A673 (cell line): ENCODE measurements around the gene CRIP3. TPM values are rescaled to one million over a fixed set of nuclear protein-coding genes. Genes with fewer than 3 reads are reported as not detected.

Source experiments
- BruUV-seq: library from RNA; stranded (reverse); fragments of 400-500 nt; replicated peaks from 2 replicates; lab custom pipeline; 2021; lab: Mats Ljungman, UMichigan
- CTCF ChIA-PET: fragments of 300-600 bp; sonication (Branson Sonifier 250); formaldehyde crosslinking; loops from one replicate; lab custom pipeline; 2022; ENCODE audit warnings: antibody characterized with exemption; lab: Charles Lee
- POLR2A ChIA-PET: fragments of 300-600 bp; sonication (Branson Sonifier 250); formaldehyde crosslinking; loops from one replicate; lab custom pipeline; 2022; ENCODE audit warnings: antibody characterized with exemption; ENCODE audit not compliant: low non-redundant PET; lab: Charles Lee
- DNase-seq: peaks from one replicate; pipeline ENCODE4 v3.0.0-alpha.2; 2015; ENCODE audit warnings: low spot score
- H3K27ac ChIP-seq: fragments of 200-600 bp; sonication (generic); 2 replicates; pipeline ENCODE4 v1.5.1; 2016; ENCODE audit warnings: mixed run types, low read depth, mild to moderate bottlenecking, mixed read lengths, antibody characterized with exemption, low read length; ENCODE audit not compliant: poor library complexity, severe bottlenecking
- H3K27me3 ChIP-seq: fragments of 200-600 bp; sonication (generic); replicated peaks from 2 replicates; pipeline ENCODE4 v1.6.1; 2017; ENCODE audit warnings: mixed run types, low read depth, mild to moderate bottlenecking, mixed read lengths, antibody characterized with exemption, low read length; ENCODE audit not compliant: insufficient read depth, poor library complexity
- H3K36me3 ChIP-seq: fragments of 200-600 bp; sonication (generic); 2 replicates; pipeline ENCODE4 v1.6.1; 2016; ENCODE audit warnings: mixed run types, mild to moderate bottlenecking, mixed read lengths, antibody characterized with exemption, low read length; ENCODE audit not compliant: insufficient read depth, poor library complexity, severe bottlenecking
- H3K4me1 ChIP-seq: fragments of 200-600 bp; sonication (generic); 2 replicates; pipeline ENCODE4 v1.6.1; 2017; ENCODE audit warnings: mixed run types, mild to moderate bottlenecking, mixed read lengths, antibody characterized with exemption, low read length; ENCODE audit not compliant: insufficient read depth, poor library complexity, severe bottlenecking
- H3K4me3 ChIP-seq: fragments of 200-600 bp; sonication (generic); 2 replicates; pipeline ENCODE4 v1.5.1; 2016; ENCODE audit warnings: low read depth, mixed run types, mild to moderate bottlenecking, mixed read lengths, low read length; ENCODE audit not compliant: poor library complexity, severe bottlenecking
- H3K9me3 ChIP-seq: fragments of 200-600 bp; sonication (generic); 2 replicates; pipeline ENCODE4 v1.6.1; 2016; ENCODE audit warnings: mixed run types, low read depth, mild to moderate bottlenecking, mixed read lengths, antibody characterized with exemption, low read length; ENCODE audit not compliant: poor library complexity, severe bottlenecking
- EZH2 ChIP-seq: fragments of 200-600 bp; sonication (generic); IDR thresholded peaks from 2 replicates; pipeline ENCODE4 v1.6.1; 2017; ENCODE audit warnings: borderline replicate concordance, low read depth, mild to moderate bottlenecking, mixed read lengths, antibody characterized with exemption, low read length; ENCODE audit not compliant: poor library complexity, severe bottlenecking
- intact Hi-C: fragments of 100-400 bp; cut with micrococcal nuclease; formaldehyde crosslinking; loops from one replicate; pipeline ENCODE4 v1.10.0; 2022; ENCODE audit not compliant: unreplicated experiment
- total RNA-seq: library from RNA; stranded (reverse); gene quantifications from 2 replicates; pipeline ENCODE4 v1.2.3, GENCODE V29; 2021
- TF ChIP-seq, protein P1 (sequence below): fragments of 300-800, 200-600 bp; sonication (generic); conservative IDR thresholded peaks from 2 replicates; pipeline ENCODE4 v1.5.1; 2017; ENCODE audit warnings: low read depth, mild to moderate bottlenecking, antibody characterized with exemption, low read length, moderate library complexity, mixed read lengths

The CRIP3 gene
- total RNA-seq, 1 experiment from 2014 or later = 2.4 TPM

GRCh38 chr6:43328528-43328927, 19.9 kb upstream of the CRIP3 start:
- no peak for DNase-seq
- Histone ChIP-seq H3K36me3 (no peaks in the 10 kb centered on the region), H3K4me1 (no peaks in the 10 kb centered on the region), H3K9me3 (no peaks in the 10 kb centered on the region), H3K27ac (no peak overlapping the region), H3K27me3 (no peaks in the 10 kb centered on the region), H3K4me3 (no peak overlapping the region)
- intact Hi-C loops = no loop called here
- BruUV-seq = no TSS peak
- ChIA-PET CTCF (no interaction called here), POLR2A (interaction anchor here (0.6 kb wide), 1 partner anchor 18 kb away, joined by 4 read pairs; no protein-coding TSS in a partner anchor)
- TF ChIP-seq, protein P1, sequence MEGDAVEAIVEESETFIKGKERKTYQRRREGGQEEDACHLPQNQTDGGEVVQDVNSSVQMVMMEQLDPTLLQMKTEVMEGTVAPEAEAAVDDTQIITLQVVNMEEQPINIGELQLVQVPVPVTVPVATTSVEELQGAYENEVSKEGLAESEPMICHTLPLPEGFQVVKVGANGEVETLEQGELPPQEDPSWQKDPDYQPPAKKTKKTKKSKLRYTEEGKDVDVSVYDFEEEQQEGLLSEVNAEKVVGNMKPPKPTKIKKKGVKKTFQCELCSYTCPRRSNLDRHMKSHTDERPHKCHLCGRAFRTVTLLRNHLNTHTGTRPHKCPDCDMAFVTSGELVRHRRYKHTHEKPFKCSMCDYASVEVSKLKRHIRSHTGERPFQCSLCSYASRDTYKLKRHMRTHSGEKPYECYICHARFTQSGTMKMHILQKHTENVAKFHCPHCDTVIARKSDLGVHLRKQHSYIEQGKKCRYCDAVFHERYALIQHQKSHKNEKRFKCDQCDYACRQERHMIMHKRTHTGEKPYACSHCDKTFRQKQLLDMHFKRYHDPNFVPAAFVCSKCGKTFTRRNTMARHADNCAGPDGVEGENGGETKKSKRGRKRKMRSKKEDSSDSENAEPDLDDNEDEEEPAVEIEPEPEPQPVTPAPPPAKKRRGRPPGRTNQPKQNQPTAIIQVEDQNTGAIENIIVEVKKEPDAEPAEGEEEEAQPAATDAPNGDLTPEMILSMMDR = no peak
- TF ChIP-seq EZH2 = no peak

GRCh38 chr6:43325876-43326275, 17.2 kb upstream of the CRIP3 start:
- intact Hi-C loops = no loop called here
- CTCF ChIA-PET = no interaction called here
- H3K9me3 ChIP-seq = no peaks in the 10 kb centered on the region
- no peak overlapping the region for H3K4me3 ChIP-seq
- TF ChIP-seq EZH2 = no peak
- TF ChIP-seq, protein P1 = no peak
- no peaks in the 10 kb centered on the region for H3K36me3 ChIP-seq
- POLR2A ChIA-PET = no interaction called here
- H3K27ac ChIP-seq = no peak overlapping the region
- no TSS peak for BruUV-seq
- DNase-seq = no peak
- no peaks in the 10 kb centered on the region for H3K27me3 ChIP-seq
- no peaks in the 10 kb centered on the region for H3K4me1 ChIP-seq

GRCh38 chr6:43318011-43318410, 9.4 kb upstream of the CRIP3 start:
- H3K36me3 ChIP-seq = no peaks in the 10 kb centered on the region
- H3K4me3 ChIP-seq = no peak overlapping the region
- CTCF ChIA-PET = interaction anchor here (0.5 kb wide), 1 partner anchor 9 kb away, joined by 5 read pairs; no protein-coding TSS in a partner anchor
- H3K4me1 ChIP-seq = no peaks in the 10 kb centered on the region
- intact Hi-C loops = no loop called here
- no peak for DNase-seq
- no peak for TF ChIP-seq EZH2
- TF ChIP-seq, protein P1 = no peak
- BruUV-seq = no TSS peak
- no peaks in the 10 kb centered on the region for H3K9me3 ChIP-seq
- H3K27ac ChIP-seq = no peak overlapping the region
- no peaks in the 10 kb centered on the region for H3K27me3 ChIP-seq
- POLR2A ChIA-PET = no interaction called here
